Mucosa of stomach (tissue), 1 donor: ENCODE measurements around the gene SURF1.
"Not testable (repeated sequence)": the region's sequence is repeated elsewhere in the genome, so short reads cannot be mapped to it uniquely, and the experiment has no call there.

Experiments
- H3K27me3 ChIP-seq: one replicate; pipeline ENCODE4 v1.7.0; 2013; ENCODE audit warnings: mild to moderate bottlenecking, low read length; ENCODE audit not compliant: control insufficient read depth, insufficient read depth
- H3K36me3 ChIP-seq: one replicate; pipeline ENCODE4 v1.7.0; 2013; ENCODE audit warnings: low read length; ENCODE audit not compliant: control insufficient read depth, insufficient read depth
- H3K4me1 ChIP-seq: one replicate; pipeline ENCODE4 v1.7.0; 2013; ENCODE audit warnings: mild to moderate bottlenecking, low read length; ENCODE audit not compliant: control insufficient read depth, insufficient read depth
- H3K4me3 ChIP-seq: one replicate; pipeline ENCODE4 v1.7.0; 2013; ENCODE audit warnings: low read length
- H3K9ac ChIP-seq: one replicate; pipeline ENCODE4 v1.7.0; 2013; ENCODE audit warnings: mild to moderate bottlenecking, low read length, moderate library complexity
- H3K9me3 ChIP-seq: one replicate; pipeline ENCODE4 v1.7.0; 2013; ENCODE audit warnings: mild to moderate bottlenecking, low read length, moderate library complexity; ENCODE audit not compliant: control insufficient read depth
- donor health status: Pancreatic carcinoma.

SURF1 gene

DNA sequence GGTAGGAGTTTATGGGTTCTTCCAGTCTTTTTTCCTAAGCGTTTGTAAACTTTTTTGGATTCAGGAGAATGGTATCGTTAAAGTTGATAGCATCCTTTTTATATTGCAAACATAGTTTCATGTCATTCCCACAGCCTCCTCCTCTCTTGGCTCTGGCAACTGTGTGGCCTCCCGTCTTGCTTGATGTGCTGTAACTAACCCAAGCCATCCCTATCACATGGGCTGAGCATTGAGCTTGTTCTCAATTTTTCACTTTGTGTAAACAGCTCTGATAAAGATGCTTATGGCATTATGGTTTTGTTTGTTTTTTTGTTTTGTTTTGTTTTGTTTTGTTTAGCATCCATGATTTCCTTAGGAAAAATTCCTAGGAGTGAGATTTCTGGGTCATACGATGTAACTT lies 24.4 kb upstream of the SURF1 start:
- no peak overlapping the region for H3K4me3 ChIP-seq
- peaks cover 18% of the 10 kb centered on the region for H3K4me1 ChIP-seq
- H3K27me3 ChIP-seq = no peaks in the 10 kb centered on the region
- no peaks in the 10 kb centered on the region for H3K36me3 ChIP-seq
- no peaks in the 10 kb centered on the region for H3K9me3 ChIP-seq
- H3K9ac ChIP-seq = no peak overlapping the region

- no peak overlapping the region for H3K9ac ChIP-seq
These were observed 23.1 kb upstream of the SURF1 start for GRCh38 chr9:133379153-133380086.

GRCh38 chr9:133378408-133378962 lies 22.2 kb upstream of the SURF1 start:
- Histone ChIP-seq H3K9me3 (no peaks in the 10 kb centered on the region), H3K4me1 (peaks cover 18% of the 10 kb centered on the region), H3K9ac (no peak overlapping the region), H3K4me3 (no peak overlapping the region), H3K36me3 (no peaks in the 10 kb centered on the region), H3K27me3 (no peaks in the 10 kb centered on the region)

More at GRCh38 chr9:133379153-133380086, 23.1 kb upstream of the SURF1 start:
- Histone ChIP-seq H3K27me3 (no peaks in the 10 kb centered on the region), H3K4me3 (no peak overlapping the region), H3K36me3 (no peaks in the 10 kb centered on the region), H3K4me1 (peaks cover 18% of the 10 kb centered on the region), H3K9me3 (no peaks in the 10 kb centered on the region)

DNA sequence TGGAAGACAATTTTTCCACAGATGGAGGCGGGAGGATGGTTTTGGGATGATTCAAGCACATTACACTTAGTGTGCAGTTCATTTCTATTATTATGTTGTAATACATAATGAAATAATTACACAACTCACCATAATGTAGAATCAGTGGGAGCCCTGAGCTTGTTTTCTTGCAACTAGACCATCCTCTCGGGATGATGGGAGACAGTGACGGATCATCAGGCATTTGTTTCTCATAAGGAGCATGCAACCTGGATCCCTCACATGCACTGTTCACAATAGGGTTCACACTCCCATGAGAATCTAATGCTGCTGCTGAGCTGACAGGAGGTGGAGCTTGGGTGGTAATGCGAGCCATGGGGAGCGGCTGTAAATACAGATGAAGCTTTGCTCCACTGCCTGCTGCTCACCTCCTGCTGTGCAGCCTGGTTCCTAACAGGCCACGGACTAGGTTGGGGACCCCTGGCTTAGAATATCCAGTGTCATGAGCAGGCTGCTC lies 21.5 kb upstream of the SURF1 start:
- Histone ChIP-seq H3K9ac (no peak overlapping the region), H3K4me1 (peaks cover 23% of the 10 kb centered on the region), H3K36me3 (no peaks in the 10 kb centered on the region), H3K27me3 (no peaks in the 10 kb centered on the region), H3K4me3 (no peak overlapping the region), H3K9me3 (no peaks in the 10 kb centered on the region)

GRCh38 chr9:133377280-133377679 lies 21.0 kb upstream of the SURF1 start:
- H3K4me1 ChIP-seq = peaks cover 26% of the 10 kb centered on the region
- H3K9me3 ChIP-seq, H3K4me3 ChIP-seq, H3K36me3 ChIP-seq, H3K9ac ChIP-seq, H3K27me3 ChIP-seq: not testable (repeated sequence)

DNA sequence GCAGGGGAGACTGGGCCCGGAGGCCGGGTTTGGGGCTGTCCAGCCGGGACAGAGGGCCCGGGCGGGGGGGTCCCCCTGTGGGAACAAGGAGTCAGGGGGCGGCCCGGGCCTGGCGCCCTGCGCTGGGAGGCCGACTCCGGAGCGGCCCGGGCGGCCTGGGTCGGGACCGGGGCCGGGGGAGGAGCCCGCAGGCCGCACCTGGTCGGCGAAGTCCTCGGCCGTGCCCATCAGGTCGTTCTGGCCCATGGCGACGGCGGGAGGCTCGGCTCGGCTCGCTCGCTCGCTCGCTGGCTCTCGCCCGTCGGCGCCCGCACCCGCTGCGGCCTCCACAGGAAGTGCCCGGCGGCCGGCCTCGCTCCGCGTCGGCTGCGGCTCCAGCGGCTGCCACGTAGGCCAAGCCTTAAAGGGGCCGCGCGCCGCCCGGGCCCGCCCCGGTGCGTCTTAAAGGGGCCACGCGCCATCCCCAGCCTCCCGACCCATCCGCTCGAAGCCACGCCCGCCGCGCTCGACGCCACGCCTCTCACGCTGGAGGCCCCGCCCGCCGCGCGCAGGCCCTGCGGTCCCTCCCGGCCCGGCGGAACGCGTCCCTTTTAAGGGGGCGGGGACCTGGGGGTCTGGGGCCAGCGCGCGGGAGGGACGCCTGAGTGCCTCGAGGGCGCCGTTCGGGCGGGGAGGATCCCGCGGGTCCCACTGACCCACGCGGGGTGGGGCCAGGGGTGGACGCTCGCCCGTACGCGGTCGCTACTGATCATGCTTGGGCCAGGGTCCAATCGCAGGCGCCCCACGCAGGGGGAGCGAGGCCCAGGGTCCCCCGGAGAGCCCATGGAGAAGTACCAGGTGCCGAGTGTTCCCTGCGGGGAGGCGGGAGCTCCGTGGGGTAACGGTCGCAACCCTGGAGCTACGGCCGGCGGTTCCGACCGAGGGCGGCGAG lies 19.7 kb upstream of the SURF1 start, which contains the start of the genes STKLD1 and SURF4:
TSS of gene STKLD1 (plus strand) at position 643 of the 931 bp plus-strand sequence. CDS start at position 751, 108 bp downstream.
TSS of gene SURF4 (minus strand) at position 337 of the 931 bp plus-strand sequence. CDS start at position 246, 91 bp downstream.
- H3K4me1 ChIP-seq = peaks cover 39% of the 10 kb centered on the region
- no peaks in the 10 kb centered on the region for H3K36me3 ChIP-seq
- H3K9ac ChIP-seq = peak within 1 kb of the TSS; percentile 91
- no peaks in the 10 kb centered on the region for H3K9me3 ChIP-seq
- H3K4me3 ChIP-seq = peak within 1 kb of the TSS; percentile 88
- H3K27me3 ChIP-seq = no peaks in the 10 kb centered on the region

GRCh38 chr9:133375116-133375723 lies 18.9 kb upstream of the SURF1 start:
- Histone ChIP-seq H3K9ac (peak overlapping the region; percentile 91), H3K4me3 (peak overlapping the region; percentile 88), H3K27me3 (no peaks in the 10 kb centered on the region), H3K4me1 (peaks cover 46% of the 10 kb centered on the region), H3K36me3 (no peaks in the 10 kb centered on the region), H3K9me3 (no peaks in the 10 kb centered on the region)

DNA sequence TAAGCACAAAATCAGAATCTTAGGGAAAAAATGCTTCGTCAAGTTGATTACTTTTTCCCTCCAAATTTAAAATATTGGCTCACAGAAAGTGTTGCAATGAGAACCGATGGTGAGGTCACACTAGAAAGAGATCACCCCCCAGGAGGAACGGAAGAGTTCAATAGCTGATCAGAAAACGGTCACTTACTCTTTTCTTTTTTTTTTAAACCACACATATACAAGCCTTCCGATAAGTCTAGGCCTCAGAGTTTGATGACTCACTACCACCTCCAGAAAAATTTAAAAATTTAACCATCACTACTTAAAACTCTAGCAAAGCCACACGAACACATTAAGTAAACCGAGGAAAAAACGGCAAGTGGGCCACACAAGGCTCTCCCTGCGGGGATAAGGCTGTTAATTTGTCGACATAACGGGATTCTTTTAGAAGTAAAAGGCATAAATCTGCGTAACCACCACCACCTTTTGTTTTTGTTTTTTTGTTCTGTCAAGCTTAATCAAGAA lies 18.4 kb upstream of the SURF1 start:
- Histone ChIP-seq H3K9me3 (no peaks in the 10 kb centered on the region), H3K27me3 (no peaks in the 10 kb centered on the region), H3K4me1 (peaks cover 52% of the 10 kb centered on the region), H3K4me3 (peak overlapping the region; percentile 88), H3K9ac (peak overlapping the region; percentile 91), H3K36me3 (no peaks in the 10 kb centered on the region)

DNA sequence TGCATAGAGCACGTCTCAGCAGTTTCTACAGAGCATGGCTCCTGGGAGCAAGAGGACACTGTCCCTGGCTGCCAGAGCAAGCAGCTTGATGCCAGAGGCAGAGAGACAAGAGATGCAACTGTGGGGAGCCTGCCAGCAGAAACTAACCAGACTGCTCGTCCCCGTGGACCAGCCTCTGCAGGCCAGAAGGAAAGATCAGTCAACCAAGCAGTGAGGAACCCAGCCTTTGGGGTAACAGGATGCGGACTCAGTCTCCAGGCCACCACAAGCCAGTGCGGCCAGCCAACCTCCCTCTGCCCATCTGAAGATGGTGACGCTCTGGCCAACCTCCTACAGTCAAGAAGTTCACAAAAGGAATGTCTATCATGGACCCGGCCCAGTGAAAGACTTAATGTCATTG lies 15.9 kb upstream of the SURF1 start:
- Histone ChIP-seq H3K9ac (peak overlapping the region; percentile 20), H3K36me3 (no peaks in the 10 kb centered on the region), H3K4me3 (no peak overlapping the region), H3K27me3 (no peaks in the 10 kb centered on the region), H3K9me3 (no peaks in the 10 kb centered on the region), H3K4me1 (peaks cover 60% of the 10 kb centered on the region)

GRCh38 chr9:133371261-133371711 lies 15.0 kb upstream of the SURF1 start:
- peaks cover 5% of the 10 kb centered on the region for H3K36me3 ChIP-seq
- H3K9me3 ChIP-seq = no peaks in the 10 kb centered on the region
- peak overlapping the region; percentile 16 for H3K9ac ChIP-seq
- no peaks in the 10 kb centered on the region for H3K27me3 ChIP-seq
- H3K4me1 ChIP-seq = peaks cover 56% of the 10 kb centered on the region
- no peak overlapping the region for H3K4me3 ChIP-seq

DNA sequence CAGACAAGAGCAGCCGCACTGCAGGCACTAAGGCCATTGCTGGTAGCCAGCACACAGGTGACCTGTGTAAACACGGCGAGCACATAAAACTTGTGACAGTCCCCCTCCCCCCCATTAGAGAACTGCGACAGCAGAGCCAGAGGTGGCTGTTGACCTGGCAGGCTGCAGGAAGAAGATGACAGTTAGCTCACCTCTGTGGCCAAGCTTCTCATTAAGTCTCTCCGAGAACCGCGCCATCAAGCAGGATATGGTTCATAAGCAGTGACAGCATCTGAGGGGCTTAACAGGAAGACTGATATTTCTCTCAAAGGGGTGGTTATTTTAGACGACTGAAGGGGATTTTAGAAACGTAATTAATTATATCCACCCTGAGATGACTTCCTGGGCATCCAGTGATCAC lies 14.4 kb upstream of the SURF1 start:
- peak overlapping the region; percentile 16 for H3K9ac ChIP-seq
- no peak overlapping the region for H3K4me3 ChIP-seq
- peaks cover 56% of the 10 kb centered on the region for H3K4me1 ChIP-seq
- H3K9me3 ChIP-seq = no peaks in the 10 kb centered on the region
- peaks cover 7% of the 10 kb centered on the region for H3K36me3 ChIP-seq
- no peaks in the 10 kb centered on the region for H3K27me3 ChIP-seq
